Transverse colon (tissue), 4 donors: ENCODE data around the gene UQCRHL. TPM values are rescaled to one million over a fixed set of nuclear protein-coding genes. Genes with fewer than 3 reads are reported as not detected.

Experiments
- DNase-seq: peaks from one replicate; pipeline ENCODE4 v3.0.0-alpha.2; 2019
- H3K27ac ChIP-seq, 4 donors: fragments of 200-600 bp; sonication (generic); 2 replicates each; pipeline ENCODE4 v1.5.1; 2016 to 2018; ENCODE audit warnings: inconsistent platforms in 4 of 4
- H3K27me3 ChIP-seq: fragments of 200-600 bp; sonication (generic); 2 replicates; pipeline ENCODE4 v1.5.1; 2017; ENCODE audit warnings: inconsistent platforms
- H3K36me3 ChIP-seq, 4 donors: fragments of 200-600 bp; sonication (generic); 2 replicates each; pipeline ENCODE4 v1.5.1; 2017 to 2019; ENCODE audit warnings: inconsistent platforms in 4 of 4
- H3K4me1 ChIP-seq, 4 donors: fragments of 200-600 bp; sonication (generic); 2 replicates each; pipeline ENCODE4 v1.5.1; 2017 to 2020; ENCODE audit warnings: inconsistent platforms in 4 of 4
- H3K4me3 ChIP-seq, 4 donors: fragments of 200-600 bp; sonication (generic); 1 replicate in 1 of 4; 2 replicates in 3 of 4; pipeline versions ENCODE4 v1.5.1 to v1.6.1; 2017 to 2019; ENCODE audit warnings: inconsistent platforms in 4 of 4
- H3K9me3 ChIP-seq, 2 donors: fragments of 200-600 bp; sonication (generic); 2 replicates each; pipeline ENCODE4 v1.5.1; 2017 to 2019; ENCODE audit warnings: inconsistent platforms in 2 of 2
- EP300 ChIP-seq: sonication (generic); formaldehyde crosslinking; IDR thresholded peaks from one replicate; pipeline ENCODE4 v1.6.1; 2017; ENCODE audit warnings: antibody characterized with exemption, low read depth
- POLR2A ChIP-seq: fragments of 450-650 bp; IDR thresholded peaks from one replicate; pipeline ENCODE4 v1.6.1; 2016; ENCODE audit warnings: antibody characterized with exemption, mild to moderate bottlenecking, moderate library complexity
- POLR2AphosphoS5 ChIP-seq, 3 donors: sonication (generic); formaldehyde crosslinking; IDR thresholded peaks; one replicate each; pipeline ENCODE4 v1.6.1; 2016; ENCODE audit warnings: antibody characterized with exemption in 3 of 3
- WGBS, 2 donors: methylation state at CpG; one replicate each; pipeline ENCODE4 v1.1.5; 2018; ENCODE audit warnings: low coverage in 1 of 2; 5-methylcytosine and 5-hydroxymethylcytosine counted together
- in situ Hi-C, 4 donors: fragments of 200-750 bp; cut with MboI; loops; one replicate each; pipeline versions ENCODE4 v1.15.0 to v1.15.1; 2017; ENCODE audit warnings: low sequenced_read_pairs in 3 of 4, low pct_ligation_motif_present in 1 of 4, low pct_unique_long_range_greater_than_20kb in 1 of 4
- intact Hi-C: fragments of 100-400 bp; cut with DNase I; formaldehyde crosslinking; loops from one replicate; pipeline ENCODE4 v1.15.1; 2023; ENCODE audit warnings: low total_unique reads
- total RNA-seq, 4 donors: library from RNA; depleted of rRNA; stranded (reverse); fragments of >200 nt; gene quantifications; one replicate each; pipeline ENCODE4 v1.1.0, GENCODE V29; 2016
- TF ChIP-seq, protein P1 (sequence below), 5 experiments: fragments of 200-600 bp in 3 of 5; fragments of 450-650 bp in 2 of 5; sonication (generic) in 3 of 5; IDR thresholded peaks; 1 replicate in 2 of 5; 2 replicates in 3 of 5; pipeline ENCODE4 v1.5.1; 2016 to 2017; ENCODE audit warnings: antibody characterized with exemption in 5 of 5, inconsistent platforms in 3 of 5, mild to moderate bottlenecking in 2 of 5, moderate library complexity in 1 of 5

Gene UQCRHL
- total RNA-seq, 4 donors from 2014 or later = 0.75 to 3.0 (median 1.7) TPM

DNA sequence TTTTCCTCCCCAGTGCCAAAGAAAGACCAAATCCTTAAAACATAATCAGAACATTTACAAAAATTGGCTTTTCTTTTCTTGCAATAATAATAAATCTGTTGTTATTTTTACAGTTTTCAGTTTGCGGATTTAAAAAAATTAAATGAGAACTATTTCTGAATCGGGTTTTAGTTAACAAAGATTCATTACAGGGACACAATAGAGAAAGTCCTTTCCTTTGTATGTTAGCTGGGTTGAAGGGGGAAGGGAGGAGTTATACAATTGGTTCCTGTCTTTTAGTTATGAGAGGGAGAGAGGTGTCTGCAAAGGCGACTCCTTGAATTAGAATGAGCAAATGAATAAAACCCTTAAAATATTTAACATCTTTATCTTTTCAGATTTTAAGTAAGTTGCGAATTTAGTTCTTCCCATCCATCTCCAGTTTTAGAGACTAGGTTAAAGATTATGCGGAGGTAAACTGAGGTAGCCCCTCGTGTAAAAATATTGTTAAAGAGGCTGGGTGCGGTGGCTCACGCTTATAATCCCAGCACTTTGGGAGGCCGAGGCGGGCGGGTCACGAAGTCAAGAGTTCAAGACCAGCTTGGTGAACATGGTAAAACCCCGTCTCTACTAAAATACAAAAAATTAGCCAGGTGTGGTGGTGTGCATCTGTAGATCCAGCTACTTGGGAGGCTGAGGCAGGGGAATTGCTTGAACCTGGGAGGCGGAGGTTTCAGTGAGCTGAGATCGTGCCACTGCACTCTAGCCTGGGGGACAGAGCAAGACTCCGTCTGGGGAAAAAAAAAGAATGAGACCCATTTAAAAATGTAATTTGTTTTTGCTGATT lies 44.0 kb upstream of the UQCRHL start:
- no peak for DNase-seq
- in situ Hi-C loops = no loop called here
- no peaks in the 10 kb centered on the region for H3K27me3 ChIP-seq
- H3K27ac ChIP-seq = peak overlapping the region; percentile 94 to 99 (median 98)
- 54 to 58% methylated on average over 15 to 16 of the region's 16 CpGs for WGBS, 2 donors
- TF ChIP-seq EP300 = no peak
- TF ChIP-seq, protein P1, sequence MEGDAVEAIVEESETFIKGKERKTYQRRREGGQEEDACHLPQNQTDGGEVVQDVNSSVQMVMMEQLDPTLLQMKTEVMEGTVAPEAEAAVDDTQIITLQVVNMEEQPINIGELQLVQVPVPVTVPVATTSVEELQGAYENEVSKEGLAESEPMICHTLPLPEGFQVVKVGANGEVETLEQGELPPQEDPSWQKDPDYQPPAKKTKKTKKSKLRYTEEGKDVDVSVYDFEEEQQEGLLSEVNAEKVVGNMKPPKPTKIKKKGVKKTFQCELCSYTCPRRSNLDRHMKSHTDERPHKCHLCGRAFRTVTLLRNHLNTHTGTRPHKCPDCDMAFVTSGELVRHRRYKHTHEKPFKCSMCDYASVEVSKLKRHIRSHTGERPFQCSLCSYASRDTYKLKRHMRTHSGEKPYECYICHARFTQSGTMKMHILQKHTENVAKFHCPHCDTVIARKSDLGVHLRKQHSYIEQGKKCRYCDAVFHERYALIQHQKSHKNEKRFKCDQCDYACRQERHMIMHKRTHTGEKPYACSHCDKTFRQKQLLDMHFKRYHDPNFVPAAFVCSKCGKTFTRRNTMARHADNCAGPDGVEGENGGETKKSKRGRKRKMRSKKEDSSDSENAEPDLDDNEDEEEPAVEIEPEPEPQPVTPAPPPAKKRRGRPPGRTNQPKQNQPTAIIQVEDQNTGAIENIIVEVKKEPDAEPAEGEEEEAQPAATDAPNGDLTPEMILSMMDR (IDR thresholded peaks at IDR 0.05) = no peak
- TF ChIP-seq POLR2AphosphoS5 (IDR thresholded peaks at IDR 0.05) = no peak
- TF ChIP-seq POLR2A = no peak
- H3K36me3 ChIP-seq = no peaks in the 10 kb centered on the region
- peak overlapping the region in 1 of 4 donors; percentile 64 for H3K4me3 ChIP-seq
- intact Hi-C loops = no loop called here
- no peaks in the 10 kb centered on the region for H3K9me3 ChIP-seq
- H3K4me1 ChIP-seq = peaks cover 8 to 61% (median 37%) of the 10 kb centered on the region in 4 donors

GRCh38 chr1:15850471-15851001 lies 43.1 kb upstream of the UQCRHL start:
- Histone ChIP-seq H3K36me3 (no peaks in the 10 kb centered on the region), H3K9me3 (no peaks in the 10 kb centered on the region), H3K27me3 (no peaks in the 10 kb centered on the region), H3K27ac (peak overlapping the region; percentile 94 to 99 (median 98)), H3K4me1 (peaks cover 8 to 69% (median 39%) of the 10 kb centered on the region in 4 donors), H3K4me3 (peak overlapping the region in 3 of 4 donors; percentile 64 to 98 (median 86))
- TF ChIP-seq POLR2AphosphoS5 (IDR thresholded peaks at IDR 0.05) = peak in 1 of 3 donors; percentile 10
- TF ChIP-seq, protein P1 (IDR thresholded peaks at IDR 0.05) = no peak
- in situ Hi-C loops = no loop called here
- intact Hi-C loops = no loop called here
- 10 to 12% methylated on average over 2 of the region's 2 CpGs for WGBS, 2 donors
- DNase-seq = no peak

DNA sequence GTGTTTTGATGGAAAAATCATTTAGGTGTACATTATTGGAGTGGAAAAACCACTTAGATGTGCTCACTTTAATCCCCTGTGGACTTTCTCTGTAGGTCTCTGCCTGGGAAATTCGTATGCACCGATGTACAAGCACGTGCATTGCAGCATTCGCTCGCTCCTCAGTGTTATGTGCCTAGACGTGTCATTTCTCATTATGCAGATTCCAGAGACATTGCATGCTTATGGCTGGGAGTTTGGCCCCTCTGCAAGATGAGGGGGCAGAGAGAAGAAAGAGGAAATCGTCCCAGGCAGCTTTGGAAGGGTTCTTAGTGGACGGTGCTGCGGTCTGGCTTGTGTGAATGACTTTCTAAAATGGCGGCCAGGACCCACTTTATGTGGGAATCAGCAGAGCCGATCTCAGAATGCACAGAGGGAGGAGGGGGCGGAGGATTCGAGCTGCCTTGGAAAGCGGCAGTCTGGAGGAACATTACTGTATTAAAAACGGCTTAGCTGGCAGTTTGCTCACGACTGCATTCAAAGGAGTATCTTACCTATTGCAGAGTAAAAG lies 42.4 kb upstream of the UQCRHL start:
- Histone ChIP-seq H3K4me3 (peak overlapping the region; percentile 50 to 98 (median 75)), H3K4me1 (peaks cover 8 to 71% (median 37%) of the 10 kb centered on the region in 4 donors), H3K27me3 (no peaks in the 10 kb centered on the region), H3K27ac (peak overlapping the region; percentile 94 to 99 (median 98)), H3K9me3 (no peaks in the 10 kb centered on the region), H3K36me3 (no peaks in the 10 kb centered on the region)
- peak; percentile 49 for DNase-seq
- 0 to 1% methylated on average over 12 to 16 of the region's 16 CpGs for WGBS, 2 donors
- in situ Hi-C loops (no loop called here), intact Hi-C loops (no loop called here)
- no peak for TF ChIP-seq POLR2AphosphoS5 (IDR thresholded peaks at IDR 0.05)
- no peak for TF ChIP-seq EP300
- TF ChIP-seq, protein P1 (IDR thresholded peaks at IDR 0.05) = no peak
- TF ChIP-seq POLR2A = no peak
